Erythroblast (primary cell): Measurements from ENCODE around the gene WDR44.

Source experiments
- GATA1 ChIP-seq: IDR thresholded peaks from 2 replicates; pipeline ENCODE4 v1.6.1; 2011; ENCODE audit warnings: low read depth, mild to moderate bottlenecking, control low read depth, low read length, moderate library complexity
- POLR2A ChIP-seq: IDR thresholded peaks from 2 replicates; pipeline ENCODE4 v1.6.1; 2011; ENCODE audit warnings: mild to moderate bottlenecking, low read length

GRCh38 chrX:118338930-118339329, 7.0 kb upstream of the WDR44 start:
- TF ChIP-seq POLR2A (no peak), GATA1 (no peak)
